Stomach (tissue), 4 donors: ENCODE measurements around the gene MBNL3.

Source experiments
- POLR2A ChIP-seq, 4 donors: fragments of 450-650 bp; IDR thresholded peaks; one replicate each; pipeline ENCODE4 v1.6.1; 2016; ENCODE audit warnings: antibody characterized with exemption in 4 of 4, control low read depth in 2 of 4, mild to moderate bottlenecking in 1 of 4, moderate library complexity in 1 of 4
- POLR2AphosphoS5 ChIP-seq, 3 donors: sonication (generic); formaldehyde crosslinking; IDR thresholded peaks; one replicate each; pipeline ENCODE4 v1.6.1; 2016; ENCODE audit warnings: antibody characterized with exemption in 3 of 3
- TF ChIP-seq, protein P1 (sequence below), 7 experiments: fragments of 450-650 bp in 4 of 7; fragments of 200-600 bp in 3 of 7; sonication (generic) in 3 of 7; IDR thresholded peaks; one replicate each; pipeline ENCODE4 v1.5.1; 2016 to 2019; ENCODE audit warnings: antibody characterized with exemption in 7 of 7, control low read depth in 2 of 7, mild to moderate bottlenecking in 1 of 7

DNA sequence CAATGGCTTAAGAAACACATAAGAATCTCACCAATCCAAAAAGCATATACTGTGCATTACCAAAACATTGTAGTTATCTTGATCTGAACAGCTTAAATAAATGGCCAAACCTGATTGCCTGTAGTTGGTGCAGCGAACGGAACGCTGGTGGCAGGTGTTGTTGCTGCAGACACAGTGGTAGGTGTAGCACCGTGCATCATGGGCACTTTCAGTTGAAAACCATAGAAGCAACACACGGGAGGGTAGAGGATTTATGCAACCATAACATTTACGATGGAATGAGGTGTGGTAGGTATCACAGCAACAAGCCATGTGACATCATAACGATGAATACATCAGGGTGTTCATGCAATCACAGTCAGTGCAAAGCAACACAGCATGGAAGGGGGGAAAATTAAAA is 106.8 kb downstream of the MBNL3 start:
- TF ChIP-seq POLR2A (IDR thresholded peaks at IDR 0.05) (no peak), POLR2AphosphoS5 (IDR thresholded peaks at IDR 0.05) (no peak)
- TF ChIP-seq, protein P1, sequence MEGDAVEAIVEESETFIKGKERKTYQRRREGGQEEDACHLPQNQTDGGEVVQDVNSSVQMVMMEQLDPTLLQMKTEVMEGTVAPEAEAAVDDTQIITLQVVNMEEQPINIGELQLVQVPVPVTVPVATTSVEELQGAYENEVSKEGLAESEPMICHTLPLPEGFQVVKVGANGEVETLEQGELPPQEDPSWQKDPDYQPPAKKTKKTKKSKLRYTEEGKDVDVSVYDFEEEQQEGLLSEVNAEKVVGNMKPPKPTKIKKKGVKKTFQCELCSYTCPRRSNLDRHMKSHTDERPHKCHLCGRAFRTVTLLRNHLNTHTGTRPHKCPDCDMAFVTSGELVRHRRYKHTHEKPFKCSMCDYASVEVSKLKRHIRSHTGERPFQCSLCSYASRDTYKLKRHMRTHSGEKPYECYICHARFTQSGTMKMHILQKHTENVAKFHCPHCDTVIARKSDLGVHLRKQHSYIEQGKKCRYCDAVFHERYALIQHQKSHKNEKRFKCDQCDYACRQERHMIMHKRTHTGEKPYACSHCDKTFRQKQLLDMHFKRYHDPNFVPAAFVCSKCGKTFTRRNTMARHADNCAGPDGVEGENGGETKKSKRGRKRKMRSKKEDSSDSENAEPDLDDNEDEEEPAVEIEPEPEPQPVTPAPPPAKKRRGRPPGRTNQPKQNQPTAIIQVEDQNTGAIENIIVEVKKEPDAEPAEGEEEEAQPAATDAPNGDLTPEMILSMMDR (IDR thresholded peaks at IDR 0.05), result no peak
